ENCODE measurements around the gene ZNF229.
"Not testable (repeated sequence)": the region's sequence is repeated elsewhere in the genome, so short reads cannot be mapped to it uniquely, and the experiment has no call there.

ZNF229 gene

GRCh38 chr19:44447916-44448674, at the start of gene ZNF229:
Gene ZNF229, minus strand, starts transcription at chr19:44448472. Its CDS starts 5,625 bp downstream, at chr19:44442847.
- peak; percentile 93 for DNase-seq (ENCODE audit: low read depth)
- H3K4me3 ChIP-seq (ENCODE audit: control insufficient read depth, low read depth, low read length): peak within 1 kb of the TSS; percentile 83
- no peak for TF ChIP-seq CTCF (conservative IDR thresholded peaks at IDR 0.05; ENCODE audit: control insufficient read depth, insufficient read depth, low read depth, low read length)

DNA sequence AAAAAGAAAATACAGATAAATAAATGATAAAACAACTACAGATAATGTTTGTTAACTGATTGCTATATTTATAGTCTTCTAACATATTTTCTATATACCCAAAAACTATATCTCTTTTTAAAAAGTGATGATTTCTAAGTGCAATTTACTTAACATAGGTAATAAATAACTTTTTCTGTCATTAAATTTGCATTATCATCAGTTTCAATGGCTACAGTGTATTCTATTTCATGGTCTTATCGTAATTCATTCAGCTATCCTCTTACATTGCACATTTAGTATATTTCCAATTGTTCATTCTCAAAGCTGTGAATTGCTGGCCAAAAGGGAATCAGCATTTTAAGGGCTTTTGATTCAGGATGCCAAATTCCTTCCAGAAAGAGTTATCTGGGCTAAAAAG, 48.4 kb upstream of the ZNF229 start:
- DNase-seq (ENCODE audit: low read depth): no peak
- TF ChIP-seq CTCF (conservative IDR thresholded peaks at IDR 0.05; ENCODE audit: control insufficient read depth, insufficient read depth, low read depth, low read length): no peak
- no peak overlapping the region for H3K4me3 ChIP-seq (ENCODE audit: control insufficient read depth, low read depth, low read length)

DNA sequence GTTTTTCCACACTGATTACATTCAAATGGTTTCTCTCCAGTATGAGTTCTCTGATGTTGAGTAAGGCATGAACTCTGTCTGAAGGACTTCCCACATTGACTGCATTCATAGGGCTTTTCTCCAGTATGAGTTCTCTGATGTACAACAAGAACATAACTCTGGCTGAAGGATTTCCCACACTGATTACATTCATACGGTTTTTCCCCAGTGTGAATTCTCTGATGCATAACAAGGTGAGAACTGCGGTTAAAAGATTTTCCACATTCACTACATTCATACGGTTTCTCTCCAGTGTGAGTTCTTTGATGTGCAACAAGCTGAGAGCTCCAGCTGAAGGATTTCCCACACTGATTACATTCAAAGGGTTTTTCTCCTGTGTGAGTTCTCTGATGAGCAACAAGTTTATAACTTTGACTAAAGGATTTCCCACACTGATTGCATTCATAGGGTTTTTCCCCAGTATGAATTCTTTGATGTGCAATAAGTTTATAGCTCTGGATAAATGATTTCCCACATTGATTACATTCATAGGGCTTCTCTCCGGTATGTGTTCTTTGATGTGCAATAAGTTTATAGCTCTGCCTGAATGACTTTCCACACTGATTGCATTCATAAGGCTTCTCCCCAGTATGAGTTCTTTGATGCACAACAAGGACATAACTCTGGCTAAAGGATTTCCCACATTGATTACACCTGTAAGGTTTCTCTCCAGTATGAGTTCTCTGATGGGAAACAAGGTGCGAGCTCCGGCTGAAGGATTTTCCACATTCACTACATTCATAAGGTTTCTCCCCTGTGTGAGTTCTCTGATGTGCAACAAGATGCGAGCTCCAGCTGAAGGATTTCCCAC, 28.5 kb upstream of the ZNF229 start:
- DNase-seq (ENCODE audit: low read depth): peak; percentile 39
- H3K4me3 ChIP-seq (ENCODE audit: control insufficient read depth, low read depth, low read length): no peak overlapping the region
- no peak for TF ChIP-seq CTCF (conservative IDR thresholded peaks at IDR 0.05; ENCODE audit: control insufficient read depth, insufficient read depth, low read depth, low read length)

- not testable (repeated sequence) for H3K4me3 ChIP-seq (ENCODE audit: control insufficient read depth, low read depth, low read length); DNase-seq (ENCODE audit: low read depth)
Observed at GRCh38 chr19:44468730-44469129, 20.5 kb upstream of the ZNF229 start.

GRCh38 chr19:44462600-44463286, 14.5 kb upstream of the ZNF229 start:
- DNase-seq (ENCODE audit: low read depth); H3K4me3 ChIP-seq (ENCODE audit: control insufficient read depth, low read depth, low read length): not testable (repeated sequence)

DNA sequence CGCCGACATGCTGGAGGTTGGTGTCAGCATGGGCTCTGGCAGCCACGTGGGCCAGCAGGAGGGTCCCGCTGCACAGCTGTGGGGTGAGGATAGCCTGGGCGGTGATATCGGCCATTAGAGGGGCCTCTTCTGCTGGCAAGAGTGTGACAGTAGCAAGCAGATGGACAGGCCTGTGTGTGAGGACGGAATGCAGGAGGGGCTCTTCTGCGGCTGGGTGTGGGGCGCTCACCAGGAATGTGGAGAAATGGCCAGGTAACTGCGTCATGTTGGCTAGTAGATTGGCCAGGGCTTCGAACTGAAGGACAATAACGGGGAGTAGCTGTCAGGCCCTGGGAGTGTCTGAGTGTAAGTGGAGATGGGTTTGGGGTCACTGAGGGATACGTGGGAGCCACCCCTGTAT, 7.7 kb upstream of the ZNF229 start:
- not testable (repeated sequence) for DNase-seq (ENCODE audit: low read depth); H3K4me3 ChIP-seq (ENCODE audit: control insufficient read depth, low read depth, low read length)

DNA sequence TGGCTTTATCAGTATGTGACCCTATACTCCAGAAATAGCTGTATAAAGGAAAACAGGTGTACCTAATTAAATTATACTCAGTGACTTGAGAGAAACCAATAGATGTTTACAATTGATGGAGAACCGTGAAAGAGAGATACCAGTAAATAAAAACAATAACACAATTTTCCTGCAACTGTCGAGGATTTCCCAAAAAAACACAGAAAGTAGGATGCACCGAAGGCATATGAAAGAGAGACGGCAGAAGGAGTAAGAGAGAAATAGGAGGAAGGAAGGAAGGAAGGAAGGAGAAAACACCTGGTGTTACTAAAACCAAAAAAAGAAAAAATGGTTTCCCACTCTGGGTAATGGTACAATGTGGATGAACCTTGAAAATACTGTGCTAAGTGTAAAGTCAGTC, 6.8 kb upstream of the ZNF229 start:
- no peak for TF ChIP-seq CTCF (conservative IDR thresholded peaks at IDR 0.05; ENCODE audit: control insufficient read depth, insufficient read depth, low read depth, low read length)
- no peak overlapping the region for H3K4me3 ChIP-seq (ENCODE audit: control insufficient read depth, low read depth, low read length)
- DNase-seq (ENCODE audit: low read depth): no peak

- H3K4me3 ChIP-seq (ENCODE audit: control insufficient read depth, low read depth, low read length): no peak overlapping the region
- no peak for DNase-seq (ENCODE audit: low read depth)
- TF ChIP-seq CTCF (conservative IDR thresholded peaks at IDR 0.05; ENCODE audit: control insufficient read depth, insufficient read depth, low read depth, low read length): no peak
Observed at GRCh38 chr19:44452367-44452766, 4.1 kb upstream of the ZNF229 start.
